ENCODE data around the gene DHRS7B.

DHRS7B gene

DNA sequence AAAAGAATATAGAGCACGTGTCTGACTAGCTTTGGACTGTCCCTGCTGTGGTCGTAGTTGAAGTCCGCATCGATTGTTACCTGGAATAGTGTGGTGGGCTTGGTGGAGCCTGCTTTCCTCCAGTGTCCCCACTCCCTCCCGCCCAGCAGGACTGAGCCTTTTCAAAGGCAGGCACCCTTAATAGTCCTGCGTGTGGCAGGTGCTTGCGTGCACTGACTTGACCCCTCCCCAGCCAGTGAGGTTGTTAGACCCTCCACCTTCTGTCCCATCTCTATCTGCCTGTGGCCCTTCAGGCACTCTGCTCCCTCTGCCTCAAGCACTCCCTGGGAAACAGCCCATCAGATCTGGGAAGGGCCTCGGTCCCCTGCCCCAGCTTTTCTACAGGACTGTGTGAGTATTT, 50.6 kb downstream of the DHRS7B start:
- TF ChIP-seq, protein P1, sequence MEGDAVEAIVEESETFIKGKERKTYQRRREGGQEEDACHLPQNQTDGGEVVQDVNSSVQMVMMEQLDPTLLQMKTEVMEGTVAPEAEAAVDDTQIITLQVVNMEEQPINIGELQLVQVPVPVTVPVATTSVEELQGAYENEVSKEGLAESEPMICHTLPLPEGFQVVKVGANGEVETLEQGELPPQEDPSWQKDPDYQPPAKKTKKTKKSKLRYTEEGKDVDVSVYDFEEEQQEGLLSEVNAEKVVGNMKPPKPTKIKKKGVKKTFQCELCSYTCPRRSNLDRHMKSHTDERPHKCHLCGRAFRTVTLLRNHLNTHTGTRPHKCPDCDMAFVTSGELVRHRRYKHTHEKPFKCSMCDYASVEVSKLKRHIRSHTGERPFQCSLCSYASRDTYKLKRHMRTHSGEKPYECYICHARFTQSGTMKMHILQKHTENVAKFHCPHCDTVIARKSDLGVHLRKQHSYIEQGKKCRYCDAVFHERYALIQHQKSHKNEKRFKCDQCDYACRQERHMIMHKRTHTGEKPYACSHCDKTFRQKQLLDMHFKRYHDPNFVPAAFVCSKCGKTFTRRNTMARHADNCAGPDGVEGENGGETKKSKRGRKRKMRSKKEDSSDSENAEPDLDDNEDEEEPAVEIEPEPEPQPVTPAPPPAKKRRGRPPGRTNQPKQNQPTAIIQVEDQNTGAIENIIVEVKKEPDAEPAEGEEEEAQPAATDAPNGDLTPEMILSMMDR (IDR thresholded peaks at IDR 0.05) = no peak
- H3K4me1 ChIP-seq = peaks cover 0 to 22% (median 14%) of the 10 kb centered on the region in 4 donors
- intact Hi-C loops (cut with DNase I; ENCODE audit: low total_unique reads) = no loop called here
- no peaks in the 10 kb centered on the region for H3K9me3 ChIP-seq
- peaks cover 0 to 38% (median 5%) of the 10 kb centered on the region in 3 donors for H3K36me3 ChIP-seq
- H3K4me3 ChIP-seq = no peak overlapping the region
- H3K27me3 ChIP-seq = no peaks in the 10 kb centered on the region
- peak in 1 of 2 donors; percentile 35 for DNase-seq
- H3K27ac ChIP-seq = no peak overlapping the region

DNA sequence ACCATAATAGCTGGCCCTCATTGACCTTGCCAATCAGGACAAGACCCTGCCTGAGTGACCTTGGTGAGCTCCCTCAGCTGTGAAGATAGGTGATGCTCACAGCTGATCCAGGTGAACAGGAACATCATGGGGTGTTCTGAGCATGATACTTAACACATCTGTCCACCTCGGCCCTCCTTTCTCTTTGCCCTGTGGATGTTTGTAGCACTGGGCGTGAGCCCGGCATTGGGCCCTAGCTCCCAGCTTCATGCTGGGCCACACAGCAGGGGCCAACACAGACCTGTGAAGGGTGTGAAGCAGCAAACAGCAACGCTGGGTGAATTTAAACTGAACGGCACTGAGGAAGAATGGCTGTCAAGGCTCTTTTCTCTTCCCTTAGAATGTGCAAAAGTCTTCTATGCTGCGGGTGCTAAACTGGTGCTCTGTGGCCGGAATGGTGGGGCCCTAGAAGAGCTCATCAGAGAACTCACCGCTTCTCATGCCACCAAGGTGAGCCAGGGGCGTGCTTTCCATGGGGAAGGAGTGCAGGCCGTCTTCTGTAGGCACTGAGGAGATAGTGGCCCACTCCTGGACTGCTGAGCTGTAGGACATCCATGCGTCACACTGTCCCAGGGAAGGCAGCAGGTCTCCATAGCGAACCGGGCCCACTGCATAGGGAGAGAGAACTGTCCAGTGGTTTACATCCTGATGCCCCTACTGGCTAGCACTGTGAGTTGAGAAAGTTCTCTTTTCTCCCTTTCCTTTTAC, 51.3 kb downstream of the DHRS7B start:
- TF ChIP-seq, protein P1 (IDR thresholded peaks at IDR 0.05) = no peak
- DNase-seq = peak; percentile 2 to 40
- intact Hi-C loops (cut with DNase I; ENCODE audit: low total_unique reads) = no loop called here
- Histone ChIP-seq H3K9me3 (no peaks in the 10 kb centered on the region), H3K27me3 (no peaks in the 10 kb centered on the region), H3K4me1 (peaks cover 0 to 22% (median 14%) of the 10 kb centered on the region in 4 donors), H3K36me3 (peaks cover 0 to 32% (median 5%) of the 10 kb centered on the region in 3 donors), H3K27ac (no peak overlapping the region), H3K4me3 (no peak overlapping the region)

DNA sequence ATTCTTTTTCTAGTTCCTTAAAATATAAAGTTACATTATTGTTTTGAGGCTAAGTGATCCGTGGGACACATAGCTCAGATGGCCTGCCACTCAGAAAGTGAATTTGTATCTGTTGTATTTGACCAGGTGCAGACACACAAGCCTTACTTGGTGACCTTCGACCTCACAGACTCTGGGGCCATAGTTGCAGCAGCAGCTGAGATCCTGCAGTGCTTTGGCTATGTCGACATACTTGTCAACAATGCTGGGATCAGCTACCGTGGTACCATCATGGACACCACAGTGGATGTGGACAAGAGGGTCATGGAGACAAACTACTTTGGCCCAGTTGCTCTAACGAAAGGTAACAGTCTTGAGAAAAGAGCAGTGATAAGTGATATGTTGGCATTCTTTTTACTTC, 56.7 kb downstream of the DHRS7B start:
- DNase-seq = peak in 1 of 2 donors; percentile 39
- Histone ChIP-seq H3K4me1 (no peaks in the 10 kb centered on the region), H3K4me3 (no peak overlapping the region), H3K27me3 (no peaks in the 10 kb centered on the region), H3K27ac (no peak overlapping the region), H3K36me3 (peaks cover 13 to 50% (median 24%) of the 10 kb centered on the region in 3 donors), H3K9me3 (no peaks in the 10 kb centered on the region)
- intact Hi-C loops (cut with DNase I; ENCODE audit: low total_unique reads) = no loop called here
- TF ChIP-seq, protein P1 (IDR thresholded peaks at IDR 0.05) = no peak

DNA sequence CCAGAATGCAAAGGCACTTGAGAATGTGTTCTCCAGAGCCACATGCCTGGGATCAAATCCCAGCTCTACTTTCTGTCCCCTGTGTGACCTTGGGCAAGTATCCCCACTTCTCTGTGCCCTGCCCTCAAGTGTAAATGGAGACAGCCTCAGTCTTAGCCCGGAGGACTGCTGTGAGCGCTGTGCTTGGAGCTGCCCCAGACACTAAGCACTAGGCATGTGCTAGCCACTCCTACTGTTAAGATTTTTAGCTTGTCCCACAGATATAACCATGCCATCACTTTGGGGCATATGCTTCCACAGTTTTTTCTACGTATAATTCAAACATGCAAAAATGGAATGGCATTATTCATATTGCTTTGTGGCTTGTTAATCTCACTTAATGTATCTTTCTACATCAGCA, 57.8 kb downstream of the DHRS7B start:
- intact Hi-C loops (cut with DNase I; ENCODE audit: low total_unique reads) = no loop called here
- peaks cover 13 to 52% (median 33%) of the 10 kb centered on the region in 3 donors for H3K36me3 ChIP-seq

DNA sequence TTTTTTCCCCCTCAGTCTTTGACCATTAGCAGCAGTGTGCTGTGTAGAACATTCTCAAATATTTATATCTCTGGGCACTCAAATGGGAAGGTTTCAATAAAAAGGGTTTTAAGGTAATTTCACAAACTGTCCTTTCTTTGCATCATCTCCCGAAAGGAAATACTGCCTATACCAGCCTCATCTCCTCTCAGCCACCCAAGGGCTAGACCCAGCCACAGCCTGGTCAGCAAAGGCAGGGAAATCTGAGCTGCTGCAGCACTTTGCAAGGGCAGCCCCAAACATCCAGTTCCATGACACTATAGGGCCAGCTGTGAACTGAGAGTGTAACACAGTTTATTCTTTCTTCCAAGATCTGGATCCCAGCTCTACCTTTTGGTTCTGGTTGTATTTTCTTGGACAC, 58.3 kb downstream of the DHRS7B start:
- no peaks in the 10 kb centered on the region for H3K4me1 ChIP-seq
- peaks cover 13 to 49% (median 33%) of the 10 kb centered on the region in 3 donors for H3K36me3 ChIP-seq
- intact Hi-C loops (cut with DNase I; ENCODE audit: low total_unique reads) = no loop called here
- H3K27me3 ChIP-seq = no peaks in the 10 kb centered on the region
- DNase-seq = no peak
- no peaks in the 10 kb centered on the region for H3K9me3 ChIP-seq
- TF ChIP-seq, protein P1 (IDR thresholded peaks at IDR 0.05) = no peak
- H3K27ac ChIP-seq = no peak overlapping the region
- no peak overlapping the region for H3K4me3 ChIP-seq

More for the DNA sequence above, 57.8 kb downstream of the DHRS7B start:
- Histone ChIP-seq H3K27ac (no peak overlapping the region), H3K9me3 (no peaks in the 10 kb centered on the region), H3K4me3 (no peak overlapping the region), H3K27me3 (no peaks in the 10 kb centered on the region), H3K4me1 (no peaks in the 10 kb centered on the region)
- peak in 1 of 2 donors; percentile 2 for DNase-seq
- TF ChIP-seq, protein P1 (IDR thresholded peaks at IDR 0.05) = no peak
